DOHH2 (cell line): ENCODE measurements around the gene MGST1.

Experiments
- EZH2phosphoT487 ChIP-seq: fragments of 200-600 bp; sonication (generic); IDR thresholded peaks from 2 replicates; pipeline ENCODE4 v1.6.1; 2017; ENCODE audit warnings: borderline replicate concordance, mild to moderate bottlenecking, antibody characterized with exemption, low read length, moderate library complexity, mixed read lengths
- TF ChIP-seq, protein P1 (sequence below): fragments of 200-600 bp; sonication (generic); IDR thresholded peaks from one replicate; pipeline ENCODE4 v1.5.1; 2014; ENCODE audit warnings: antibody characterized with exemption, mild to moderate bottlenecking, low read depth, low read length; ENCODE audit not compliant: poor library complexity, severe bottlenecking

DNA sequence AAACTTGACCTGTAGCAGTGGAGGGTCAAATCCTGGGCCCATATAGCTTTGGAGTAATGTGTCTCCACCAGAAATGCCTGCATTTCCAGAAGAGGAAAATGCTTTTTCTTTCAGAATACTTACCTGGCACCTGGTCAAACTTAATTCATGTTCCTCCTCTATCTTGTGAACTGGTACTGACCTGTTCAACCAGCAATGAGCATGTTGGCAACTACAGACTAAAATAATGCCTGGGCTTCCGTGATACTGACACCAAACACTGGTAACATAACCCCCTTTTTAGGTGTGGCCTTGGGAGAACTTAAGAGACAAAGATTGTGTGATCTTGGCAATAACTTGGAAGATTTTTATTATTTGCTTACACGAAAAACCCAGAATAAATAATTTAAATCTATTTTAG, 23.8 kb upstream of the MGST1 start:
- TF ChIP-seq, protein P1, sequence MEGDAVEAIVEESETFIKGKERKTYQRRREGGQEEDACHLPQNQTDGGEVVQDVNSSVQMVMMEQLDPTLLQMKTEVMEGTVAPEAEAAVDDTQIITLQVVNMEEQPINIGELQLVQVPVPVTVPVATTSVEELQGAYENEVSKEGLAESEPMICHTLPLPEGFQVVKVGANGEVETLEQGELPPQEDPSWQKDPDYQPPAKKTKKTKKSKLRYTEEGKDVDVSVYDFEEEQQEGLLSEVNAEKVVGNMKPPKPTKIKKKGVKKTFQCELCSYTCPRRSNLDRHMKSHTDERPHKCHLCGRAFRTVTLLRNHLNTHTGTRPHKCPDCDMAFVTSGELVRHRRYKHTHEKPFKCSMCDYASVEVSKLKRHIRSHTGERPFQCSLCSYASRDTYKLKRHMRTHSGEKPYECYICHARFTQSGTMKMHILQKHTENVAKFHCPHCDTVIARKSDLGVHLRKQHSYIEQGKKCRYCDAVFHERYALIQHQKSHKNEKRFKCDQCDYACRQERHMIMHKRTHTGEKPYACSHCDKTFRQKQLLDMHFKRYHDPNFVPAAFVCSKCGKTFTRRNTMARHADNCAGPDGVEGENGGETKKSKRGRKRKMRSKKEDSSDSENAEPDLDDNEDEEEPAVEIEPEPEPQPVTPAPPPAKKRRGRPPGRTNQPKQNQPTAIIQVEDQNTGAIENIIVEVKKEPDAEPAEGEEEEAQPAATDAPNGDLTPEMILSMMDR: no peak
- TF ChIP-seq EZH2phosphoT487: no peak
